WTC11 (cell line): ENCODE data around the gene SARM1.

Source experiments
- ATF1 ChIP-seq: sonication (generic); formaldehyde crosslinking; IDR thresholded peaks from 2 replicates; pipeline ENCODE4 v1.8.1; 2023; ENCODE audit warnings: mild to moderate bottlenecking, moderate library complexity, missing genetic modification reagents
- CTCF ChIP-seq: fragments of 200-600 bp; IDR thresholded peaks from 2 replicates; pipeline ENCODE4 v1.8.0; 2022; ENCODE audit warnings: antibody characterized with exemption
- ESRRA ChIP-seq: sonication (generic); formaldehyde crosslinking; IDR thresholded peaks from 2 replicates; pipeline ENCODE4 v1.8.1; 2022; ENCODE audit warnings: mild to moderate bottlenecking, missing genetic modification reagents, borderline replicate concordance
- FOXK1 ChIP-seq: sonication (generic); formaldehyde crosslinking; IDR thresholded peaks from 2 replicates; pipeline ENCODE4 v1.8.0; 2022; ENCODE audit warnings: mild to moderate bottlenecking, moderate library complexity, missing genetic modification reagents
- MAX ChIP-seq: sonication (generic); formaldehyde crosslinking; IDR thresholded peaks from 2 replicates; pipeline ENCODE4 v1.8.0; 2022; ENCODE audit warnings: mild to moderate bottlenecking, missing genetic modification reagents
- NR1H2 ChIP-seq: sonication (generic); formaldehyde crosslinking; IDR thresholded peaks from 2 replicates; pipeline ENCODE4 v1.9.0; 2021; ENCODE audit warnings: mild to moderate bottlenecking, moderate library complexity, missing genetic modification reagents
- NR2C2 ChIP-seq: sonication (generic); formaldehyde crosslinking; IDR thresholded peaks from 2 replicates; pipeline ENCODE4 v1.8.0; 2022; ENCODE audit warnings: mild to moderate bottlenecking, missing genetic modification reagents
- NR3C1 ChIP-seq: sonication (generic); formaldehyde crosslinking; conservative IDR thresholded peaks from 2 replicates; pipeline ENCODE4 v1.8.1; 2023; ENCODE audit warnings: low read depth, mild to moderate bottlenecking, missing genetic modification reagents
- RELA ChIP-seq: sonication (generic); formaldehyde crosslinking; IDR thresholded peaks from 2 replicates; pipeline ENCODE4 v1.8.1; 2022; ENCODE audit warnings: missing genetic modification reagents, mild to moderate bottlenecking, borderline replicate concordance
- SP1 ChIP-seq: sonication (generic); formaldehyde crosslinking; conservative IDR thresholded peaks from 2 replicates; pipeline ENCODE4 v1.8.1; 2022; ENCODE audit warnings: missing genetic modification reagents
- TEAD4 ChIP-seq: sonication (generic); formaldehyde crosslinking; IDR thresholded peaks from 2 replicates; pipeline ENCODE4 v1.8.0; 2022; ENCODE audit warnings: mild to moderate bottlenecking, missing genetic modification reagents
- ZBTB21 ChIP-seq: sonication (generic); formaldehyde crosslinking; IDR thresholded peaks from 2 replicates; pipeline ENCODE4 v1.8.1; 2023; ENCODE audit warnings: mild to moderate bottlenecking, missing genetic modification reagents, borderline replicate concordance
- ZMAT4 ChIP-seq: fragments of 250-450 bp; sonication (Bioruptor Pico); IDR thresholded peaks from 2 replicates; pipeline ENCODE4 v1.9.0; 2021; ENCODE audit warnings: mild to moderate bottlenecking
- ZNF263 ChIP-seq: sonication (generic); formaldehyde crosslinking; IDR thresholded peaks from 2 replicates; pipeline ENCODE4 v1.8.1; 2022; ENCODE audit warnings: low read depth, mild to moderate bottlenecking, moderate library complexity, missing genetic modification reagents

GRCh38 chr17:28324781-28325180 is 46.7 kb upstream of the SARM1 start:
- TF ChIP-seq CTCF (no peak), NR3C1 (CRISPR knock-in tag) (no peak), NR1H2 (CRISPR knock-in tag) (no peak), ZMAT4 (CRISPR knock-in tag) (no peak), ZBTB21 (CRISPR knock-in tag) (no peak), ESRRA (CRISPR knock-in tag) (no peak), ZNF263 (CRISPR knock-in tag) (no peak), FOXK1 (no peak), MAX (CRISPR knock-in tag) (no peak), TEAD4 (CRISPR knock-in tag) (no peak), SP1 (CRISPR knock-in tag) (no peak), RELA (no peak), ATF1 (CRISPR knock-in tag) (no peak), NR2C2 (CRISPR knock-in tag) (no peak)
